ENCODE measurements around the gene LDLRAD3. TPM values are rescaled to one million over a fixed set of nuclear protein-coding genes. Genes with fewer than 3 reads are reported as not detected.
"Not testable (repeated sequence)": the region's sequence is repeated elsewhere in the genome, so short reads cannot be mapped to it uniquely, and the experiment has no call there.

The LDLRAD3 gene
- total RNA-seq, 1 donor from 2014 or later: 10.2 TPM

DNA sequence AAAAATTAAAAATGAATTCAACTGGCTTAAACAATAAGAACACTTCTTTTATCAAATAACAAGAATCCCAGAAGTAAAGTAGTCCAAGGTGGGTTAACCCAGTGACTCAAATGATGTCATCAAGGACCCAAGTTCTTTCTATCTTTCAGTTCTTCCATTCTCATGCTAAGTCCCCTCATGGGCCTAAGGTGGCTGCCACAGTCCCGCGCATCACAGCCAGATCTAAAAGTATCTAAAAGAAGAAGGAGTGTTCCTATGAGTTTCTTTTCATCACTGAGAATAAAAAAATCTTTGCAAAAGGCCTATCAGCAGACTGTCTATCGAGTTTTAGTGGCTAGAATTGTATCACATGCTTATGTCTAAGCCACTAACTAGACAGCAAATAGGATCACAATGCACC, 37.2 kb upstream of the LDLRAD3 start:
- TF ChIP-seq, protein P1, sequence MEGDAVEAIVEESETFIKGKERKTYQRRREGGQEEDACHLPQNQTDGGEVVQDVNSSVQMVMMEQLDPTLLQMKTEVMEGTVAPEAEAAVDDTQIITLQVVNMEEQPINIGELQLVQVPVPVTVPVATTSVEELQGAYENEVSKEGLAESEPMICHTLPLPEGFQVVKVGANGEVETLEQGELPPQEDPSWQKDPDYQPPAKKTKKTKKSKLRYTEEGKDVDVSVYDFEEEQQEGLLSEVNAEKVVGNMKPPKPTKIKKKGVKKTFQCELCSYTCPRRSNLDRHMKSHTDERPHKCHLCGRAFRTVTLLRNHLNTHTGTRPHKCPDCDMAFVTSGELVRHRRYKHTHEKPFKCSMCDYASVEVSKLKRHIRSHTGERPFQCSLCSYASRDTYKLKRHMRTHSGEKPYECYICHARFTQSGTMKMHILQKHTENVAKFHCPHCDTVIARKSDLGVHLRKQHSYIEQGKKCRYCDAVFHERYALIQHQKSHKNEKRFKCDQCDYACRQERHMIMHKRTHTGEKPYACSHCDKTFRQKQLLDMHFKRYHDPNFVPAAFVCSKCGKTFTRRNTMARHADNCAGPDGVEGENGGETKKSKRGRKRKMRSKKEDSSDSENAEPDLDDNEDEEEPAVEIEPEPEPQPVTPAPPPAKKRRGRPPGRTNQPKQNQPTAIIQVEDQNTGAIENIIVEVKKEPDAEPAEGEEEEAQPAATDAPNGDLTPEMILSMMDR (IDR thresholded peaks at IDR 0.05; ENCODE audit: insufficient read depth, low read length, poor library complexity, severe bottlenecking): no peak
- Histone ChIP-seq H3K36me3 (ENCODE audit: control insufficient read depth, insufficient read depth, low read length) (no peaks in the 10 kb centered on the region), H3K4me3 (ENCODE audit: low read depth, low read length) (no peak overlapping the region), H3K27me3 (ENCODE audit: control insufficient read depth, insufficient read depth, low read length) (no peaks in the 10 kb centered on the region)
- no peak for DNase-seq (ENCODE audit: low read depth)

DNA sequence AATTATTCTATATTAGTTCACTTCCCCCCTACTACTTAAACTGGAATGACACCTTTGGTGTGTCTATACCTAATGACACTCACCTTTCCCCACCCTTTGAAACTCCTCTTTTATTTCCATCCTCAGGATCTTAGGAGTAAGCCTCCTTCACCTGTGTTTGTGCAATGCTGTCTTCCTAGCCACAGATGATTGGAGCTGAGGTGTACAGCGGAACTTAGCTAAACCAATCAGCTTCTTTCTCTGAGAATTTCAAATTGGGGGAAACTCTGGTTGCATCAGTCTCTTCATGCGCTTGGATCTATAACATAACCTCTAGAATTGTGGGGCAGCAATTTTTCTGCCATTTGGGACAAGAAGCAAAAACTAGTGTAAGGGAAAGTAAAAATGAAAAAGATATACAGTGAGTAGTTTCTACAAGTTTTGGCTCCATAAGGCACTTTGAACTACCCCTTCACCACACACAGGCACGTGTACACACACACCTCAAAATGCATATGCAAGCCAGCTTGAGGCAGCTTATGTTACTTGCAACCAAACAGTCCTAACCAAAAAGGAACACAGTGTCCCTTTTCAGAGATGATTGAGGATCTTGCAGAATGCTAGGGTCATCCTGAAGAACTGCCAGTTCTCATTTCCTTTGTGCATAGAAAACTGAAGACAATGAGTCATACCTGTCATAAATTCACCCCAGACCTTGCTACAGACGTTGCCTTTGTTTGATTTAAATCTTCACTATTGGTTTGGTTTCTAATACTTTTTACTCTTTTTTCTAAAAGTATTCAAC, 36.0 kb upstream of the LDLRAD3 start:
- Histone ChIP-seq H3K36me3 (ENCODE audit: control insufficient read depth, insufficient read depth, low read length) (no peaks in the 10 kb centered on the region), H3K4me3 (ENCODE audit: low read depth, low read length) (no peak overlapping the region), H3K27me3 (ENCODE audit: control insufficient read depth, insufficient read depth, low read length) (no peaks in the 10 kb centered on the region)
- peak; percentile 34 for DNase-seq (ENCODE audit: low read depth)
- TF ChIP-seq, protein P1 (IDR thresholded peaks at IDR 0.05; ENCODE audit: insufficient read depth, low read length, poor library complexity, severe bottlenecking): no peak

DNA sequence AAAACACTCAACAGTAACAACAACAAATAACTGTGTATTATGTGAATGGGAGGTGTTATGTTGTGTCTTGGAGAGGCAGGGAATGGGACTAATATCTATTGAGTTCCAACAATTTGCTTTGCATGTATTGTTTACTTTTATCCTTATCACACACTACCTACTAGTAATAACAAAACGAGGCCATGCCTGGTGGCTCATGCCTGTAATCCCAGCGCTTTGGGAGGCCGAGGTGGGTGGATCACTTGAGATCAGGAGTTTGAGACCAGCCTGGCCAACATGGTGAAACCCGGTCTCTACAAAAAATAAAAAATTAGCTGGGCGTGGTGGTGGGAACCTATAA, 35.5 kb upstream of the LDLRAD3 start:
- not testable (repeated sequence) for H3K4me3 ChIP-seq (ENCODE audit: low read depth, low read length); H3K36me3 ChIP-seq (ENCODE audit: control insufficient read depth, insufficient read depth, low read length); DNase-seq (ENCODE audit: low read depth); H3K27me3 ChIP-seq (ENCODE audit: control insufficient read depth, insufficient read depth, low read length)

DNA sequence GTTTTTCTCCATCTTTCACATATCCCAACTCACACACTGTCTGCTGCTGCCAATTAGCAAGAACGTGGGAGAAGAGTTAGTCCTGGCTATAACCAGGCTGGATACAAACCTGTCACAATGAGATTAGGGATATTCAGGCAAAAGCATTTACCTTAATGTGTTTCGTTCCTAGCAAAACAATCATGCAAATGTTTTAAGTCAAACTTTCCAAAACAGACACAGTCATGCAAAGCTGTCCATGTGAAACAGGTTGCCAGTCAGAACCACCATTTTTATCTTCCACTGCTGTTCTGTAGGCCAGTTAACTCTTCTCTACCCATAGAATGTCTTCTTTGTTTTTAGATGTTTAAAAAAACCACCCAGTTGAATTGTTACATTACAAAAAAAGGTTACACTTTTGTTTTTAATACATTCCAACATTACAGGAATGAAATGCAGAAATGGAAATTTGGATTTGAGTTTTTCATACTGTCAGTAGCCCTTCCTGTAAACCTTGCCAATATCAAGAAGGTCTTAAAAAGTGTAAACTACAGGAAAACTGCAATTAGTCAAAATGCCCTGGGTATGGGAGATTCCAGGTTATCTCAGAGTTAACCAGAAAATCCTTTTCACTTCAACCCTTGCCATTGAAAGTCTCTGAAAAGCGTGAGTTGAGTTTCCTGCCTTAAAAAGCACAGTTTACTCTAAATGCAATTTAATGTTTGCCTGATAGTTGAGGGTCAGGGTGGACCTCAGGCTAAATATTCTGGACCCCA, 34.2 kb upstream of the LDLRAD3 start:
- H3K4me3 ChIP-seq (ENCODE audit: low read depth, low read length): no peak overlapping the region
- H3K27me3 ChIP-seq (ENCODE audit: control insufficient read depth, insufficient read depth, low read length): no peaks in the 10 kb centered on the region
- no peaks in the 10 kb centered on the region for H3K36me3 ChIP-seq (ENCODE audit: control insufficient read depth, insufficient read depth, low read length)
- no peak for DNase-seq (ENCODE audit: low read depth)
- TF ChIP-seq, protein P1 (IDR thresholded peaks at IDR 0.05; ENCODE audit: insufficient read depth, low read length, poor library complexity, severe bottlenecking): no peak

DNA sequence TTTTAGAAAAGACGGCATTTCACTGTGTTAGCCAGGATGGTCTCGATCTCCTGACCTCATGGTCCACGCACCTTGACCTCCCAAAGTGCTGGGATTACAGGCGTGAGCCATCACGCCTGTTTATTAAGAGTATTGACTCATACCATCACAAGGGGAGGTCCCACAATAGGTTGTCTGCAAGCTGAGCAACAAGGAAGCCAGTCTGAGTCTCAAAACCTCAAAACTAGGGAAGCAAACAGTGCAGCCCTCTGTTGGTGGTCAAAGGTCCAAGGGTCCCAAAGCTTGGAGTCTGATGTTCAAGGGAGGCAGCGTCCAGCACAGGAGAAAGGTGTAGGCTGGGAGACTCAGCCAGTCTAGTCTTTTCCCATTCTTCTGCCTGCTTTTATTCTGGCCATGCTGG, 32.8 kb upstream of the LDLRAD3 start:
- no peak overlapping the region for H3K4me3 ChIP-seq (ENCODE audit: low read depth, low read length)
- TF ChIP-seq, protein P1 (IDR thresholded peaks at IDR 0.05; ENCODE audit: insufficient read depth, low read length, poor library complexity, severe bottlenecking): no peak
- DNase-seq (ENCODE audit: low read depth): no peak
- no peaks in the 10 kb centered on the region for H3K27me3 ChIP-seq (ENCODE audit: control insufficient read depth, insufficient read depth, low read length)
- H3K36me3 ChIP-seq (ENCODE audit: control insufficient read depth, insufficient read depth, low read length): no peaks in the 10 kb centered on the region

DNA sequence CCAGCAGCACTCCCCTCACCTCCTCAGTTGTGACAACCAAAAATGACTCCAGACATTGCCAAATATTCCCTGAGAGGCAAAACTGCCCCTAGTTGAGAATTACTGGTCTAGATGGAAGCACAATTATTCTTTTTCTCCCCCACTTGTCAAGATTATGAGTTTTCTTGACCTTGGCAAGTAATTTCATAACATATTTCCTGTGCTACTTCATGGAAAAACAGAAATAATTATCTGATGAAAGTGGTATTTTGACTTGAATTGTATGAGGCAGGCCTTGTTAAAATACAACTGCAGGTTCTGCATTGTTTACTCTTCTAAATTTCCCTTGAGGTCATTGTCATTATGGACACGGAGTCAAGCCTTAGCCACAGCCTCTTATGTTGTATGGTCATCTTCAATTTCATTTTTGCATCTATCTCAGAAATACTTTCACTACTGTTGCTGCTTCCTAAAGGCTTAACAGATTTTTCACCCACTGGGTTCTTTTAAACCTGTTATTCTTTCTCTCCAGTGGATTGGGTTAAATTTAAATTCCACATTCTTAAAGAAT, 32.2 kb upstream of the LDLRAD3 start:
- no peak for DNase-seq (ENCODE audit: low read depth)
- H3K36me3 ChIP-seq (ENCODE audit: control insufficient read depth, insufficient read depth, low read length): no peaks in the 10 kb centered on the region
- H3K4me3 ChIP-seq (ENCODE audit: low read depth, low read length): no peak overlapping the region
- H3K27me3 ChIP-seq (ENCODE audit: control insufficient read depth, insufficient read depth, low read length): no peaks in the 10 kb centered on the region
- TF ChIP-seq, protein P1 (IDR thresholded peaks at IDR 0.05; ENCODE audit: insufficient read depth, low read length, poor library complexity, severe bottlenecking): no peak

DNA sequence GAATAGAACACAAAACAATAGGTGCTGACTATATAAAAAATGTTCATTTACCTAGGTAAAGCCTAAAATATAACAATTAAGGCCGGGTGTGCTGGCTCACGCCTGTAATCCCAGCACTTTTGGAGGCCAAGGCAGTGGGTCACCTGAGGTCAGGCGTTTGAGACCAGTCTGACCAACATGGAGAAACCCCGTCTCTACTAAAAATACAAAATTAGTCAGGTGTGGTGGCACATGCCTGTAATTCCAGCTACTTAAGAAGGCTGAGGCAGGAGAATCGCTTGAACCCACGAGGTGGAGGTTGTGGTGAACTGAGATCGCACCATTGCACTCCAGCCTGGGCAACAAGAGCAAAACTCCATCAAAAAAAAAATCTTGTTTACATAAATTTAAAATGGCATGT, 31.4 kb upstream of the LDLRAD3 start:
- not testable (repeated sequence) for H3K4me3 ChIP-seq (ENCODE audit: low read depth, low read length); H3K27me3 ChIP-seq (ENCODE audit: control insufficient read depth, insufficient read depth, low read length); DNase-seq (ENCODE audit: low read depth); H3K36me3 ChIP-seq (ENCODE audit: control insufficient read depth, insufficient read depth, low read length)

All from kidney epithelial cell (primary cell).